Measurements from ENCODE around the gene APCDD1.

The APCDD1 gene

GRCh38 chr18:10419420-10420103, 34.9 kb upstream of the APCDD1 start:
- no peak for DNase-seq (ENCODE audit: insufficient read length, low spot score)
- FAIRE-seq, result no peak
- no peak for TF ChIP-seq POLR2A (IDR thresholded peaks at IDR 0.05; ENCODE audit: low read depth, low read length)

- TF ChIP-seq POLR2A (IDR thresholded peaks at IDR 0.05; ENCODE audit: low read depth, low read length), result no peak
- no peak for FAIRE-seq
These were observed 33.7 kb upstream of the APCDD1 start for GRCh38 chr18:10420561-10421352.

GRCh38 chr18:10421859-10422258, 32.6 kb upstream of the APCDD1 start:
- FAIRE-seq (no peak), DNase-seq (ENCODE audit: insufficient read length, low spot score) (no peak)
- no peak for TF ChIP-seq POLR2A (IDR thresholded peaks at IDR 0.05; ENCODE audit: low read depth, low read length)

More at GRCh38 chr18:10420561-10421352, 33.7 kb upstream of the APCDD1 start:
- DNase-seq (ENCODE audit: insufficient read length, low spot score), result no peak

- DNase-seq (ENCODE audit: insufficient read length, low spot score) (no peak), FAIRE-seq (no peak)
- TF ChIP-seq POLR2A (IDR thresholded peaks at IDR 0.05; ENCODE audit: low read depth, low read length), result no peak
These were observed 31.7 kb upstream of the APCDD1 start for GRCh38 chr18:10422731-10423130.

GRCh38 chr18:10424585-10425307, 29.7 kb upstream of the APCDD1 start:
- no peak for TF ChIP-seq POLR2A (IDR thresholded peaks at IDR 0.05; ENCODE audit: low read depth, low read length)
- DNase-seq (ENCODE audit: insufficient read length, low spot score), result no peak
- no peak for FAIRE-seq

GRCh38 chr18:10430677-10431076, 23.8 kb upstream of the APCDD1 start:
- FAIRE-seq, result no peak
- DNase-seq (ENCODE audit: insufficient read length, low spot score), result no peak
- no peak for TF ChIP-seq POLR2A (IDR thresholded peaks at IDR 0.05; ENCODE audit: low read depth, low read length)

- DNase-seq (ENCODE audit: insufficient read length, low spot score) (no peak), FAIRE-seq (no peak)
- no peak for TF ChIP-seq POLR2A (IDR thresholded peaks at IDR 0.05; ENCODE audit: low read depth, low read length)
These were observed 22.8 kb upstream of the APCDD1 start for GRCh38 chr18:10431680-10432079.

GRCh38 chr18:10432781-10433180, 21.7 kb upstream of the APCDD1 start:
- TF ChIP-seq POLR2A (IDR thresholded peaks at IDR 0.05; ENCODE audit: low read depth, low read length), result no peak
- FAIRE-seq (no peak), DNase-seq (ENCODE audit: insufficient read length, low spot score) (no peak)

- no peak for DNase-seq (ENCODE audit: insufficient read length, low spot score)
- no peak for TF ChIP-seq POLR2A (IDR thresholded peaks at IDR 0.05; ENCODE audit: low read depth, low read length)
- FAIRE-seq, result no peak
These were observed 18.3 kb upstream of the APCDD1 start for GRCh38 chr18:10436160-10436559.

GRCh38 chr18:10437837-10438236, 16.6 kb upstream of the APCDD1 start:
- FAIRE-seq (no peak), DNase-seq (ENCODE audit: insufficient read length, low spot score) (no peak)
- TF ChIP-seq POLR2A (IDR thresholded peaks at IDR 0.05; ENCODE audit: low read depth, low read length), result no peak

- FAIRE-seq (no peak), DNase-seq (ENCODE audit: insufficient read length, low spot score) (no peak)
- no peak for TF ChIP-seq POLR2A (IDR thresholded peaks at IDR 0.05; ENCODE audit: low read depth, low read length)
These were observed 14.5 kb upstream of the APCDD1 start for GRCh38 chr18:10439898-10440297.

GRCh38 chr18:10440884-10441283, 13.6 kb upstream of the APCDD1 start:
- FAIRE-seq (no peak), DNase-seq (ENCODE audit: insufficient read length, low spot score) (no peak)
- no peak for TF ChIP-seq POLR2A (IDR thresholded peaks at IDR 0.05; ENCODE audit: low read depth, low read length)

GRCh38 chr18:10441472-10441871, 13.0 kb upstream of the APCDD1 start:
- no peak for TF ChIP-seq POLR2A (IDR thresholded peaks at IDR 0.05; ENCODE audit: low read depth, low read length)
- FAIRE-seq, result no peak
- no peak for DNase-seq (ENCODE audit: insufficient read length, low spot score)

- no peak for TF ChIP-seq POLR2A (IDR thresholded peaks at IDR 0.05; ENCODE audit: low read depth, low read length)
- DNase-seq (ENCODE audit: insufficient read length, low spot score) (no peak), FAIRE-seq (no peak)
These were observed 11.9 kb upstream of the APCDD1 start for GRCh38 chr18:10442551-10442971.

Data from H54 (cell line).